Prostate gland (tissue), 2 donors: Measurements from ENCODE around the gene CD72.
"Not testable (repeated sequence)": the region's sequence is repeated elsewhere in the genome, so short reads cannot be mapped to it uniquely, and the experiment has no call there.

ENCODE experiments used
- POLR2A ChIP-seq: fragments of 450-650 bp; IDR thresholded peaks from one replicate; pipeline ENCODE4 v1.6.1; 2016; ENCODE audit warnings: antibody characterized with exemption, mild to moderate bottlenecking
- TF ChIP-seq, protein P1 (sequence below), 4 experiments: fragments of 200-600 bp in 2 of 4; fragments of 450-650 bp in 2 of 4; sonication (generic) in 2 of 4; IDR thresholded peaks; 1 replicate in 3 of 4; 2 replicates in 1 of 4; pipeline ENCODE4 v1.5.1; 2016 to 2019; ENCODE audit warnings: antibody characterized with exemption in 4 of 4, mild to moderate bottlenecking in 2 of 4, moderate library complexity in 2 of 4

DNA sequence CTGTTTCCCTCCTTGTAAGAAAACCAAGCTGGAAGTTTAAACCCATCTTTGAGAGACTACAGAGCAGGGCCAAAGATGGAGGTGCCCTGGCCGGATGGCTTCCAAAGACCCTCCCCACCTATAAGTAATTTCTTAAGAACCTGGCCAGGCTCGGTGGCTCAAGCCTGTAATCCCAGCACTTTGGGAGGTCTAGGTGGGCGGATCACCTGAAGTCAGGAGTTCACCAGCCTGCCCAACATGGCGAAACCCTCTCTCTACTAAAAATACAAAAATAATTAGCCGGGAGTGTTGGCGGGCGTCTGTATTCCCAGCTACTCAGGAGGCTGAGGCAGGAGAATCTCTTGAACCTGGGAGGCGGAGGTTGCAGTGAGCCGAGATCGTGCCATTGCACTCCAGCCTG, 27.5 kb upstream of the CD72 start:
- TF ChIP-seq, protein P1, sequence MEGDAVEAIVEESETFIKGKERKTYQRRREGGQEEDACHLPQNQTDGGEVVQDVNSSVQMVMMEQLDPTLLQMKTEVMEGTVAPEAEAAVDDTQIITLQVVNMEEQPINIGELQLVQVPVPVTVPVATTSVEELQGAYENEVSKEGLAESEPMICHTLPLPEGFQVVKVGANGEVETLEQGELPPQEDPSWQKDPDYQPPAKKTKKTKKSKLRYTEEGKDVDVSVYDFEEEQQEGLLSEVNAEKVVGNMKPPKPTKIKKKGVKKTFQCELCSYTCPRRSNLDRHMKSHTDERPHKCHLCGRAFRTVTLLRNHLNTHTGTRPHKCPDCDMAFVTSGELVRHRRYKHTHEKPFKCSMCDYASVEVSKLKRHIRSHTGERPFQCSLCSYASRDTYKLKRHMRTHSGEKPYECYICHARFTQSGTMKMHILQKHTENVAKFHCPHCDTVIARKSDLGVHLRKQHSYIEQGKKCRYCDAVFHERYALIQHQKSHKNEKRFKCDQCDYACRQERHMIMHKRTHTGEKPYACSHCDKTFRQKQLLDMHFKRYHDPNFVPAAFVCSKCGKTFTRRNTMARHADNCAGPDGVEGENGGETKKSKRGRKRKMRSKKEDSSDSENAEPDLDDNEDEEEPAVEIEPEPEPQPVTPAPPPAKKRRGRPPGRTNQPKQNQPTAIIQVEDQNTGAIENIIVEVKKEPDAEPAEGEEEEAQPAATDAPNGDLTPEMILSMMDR (IDR thresholded peaks at IDR 0.05): not testable (repeated sequence)
- not testable (repeated sequence) for TF ChIP-seq POLR2A
